Neural progenitor cell (in vitro differentiated cells): ENCODE data around the gene UGT1A7.

Experiments
- EZH2phosphoT487 ChIP-seq: fragments of 200-600 bp; sonication (generic); IDR thresholded peaks from 2 replicates; pipeline ENCODE4 v1.6.1; 2017; ENCODE audit warnings: antibody characterized with exemption
- TF ChIP-seq, protein P1 (sequence below): fragments of 200-600 bp; sonication (generic); IDR thresholded peaks from 2 replicates; pipeline ENCODE4 v1.5.1; 2017; ENCODE audit warnings: antibody characterized with exemption, mild to moderate bottlenecking

DNA sequence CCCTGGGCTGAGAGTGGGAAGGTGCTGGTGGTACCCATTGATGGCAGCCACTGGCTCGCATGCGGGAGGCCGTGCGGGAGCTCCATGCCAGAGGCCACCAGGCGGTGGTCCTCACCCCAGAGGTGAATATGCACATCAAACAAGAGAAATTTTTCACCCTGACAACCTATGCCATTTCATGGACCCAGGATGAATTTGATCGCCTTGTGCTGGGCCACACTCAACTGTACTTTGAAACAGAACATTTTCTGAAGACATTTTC is 65.5 kb downstream of the UGT1A7 start:
- TF ChIP-seq, protein P1, sequence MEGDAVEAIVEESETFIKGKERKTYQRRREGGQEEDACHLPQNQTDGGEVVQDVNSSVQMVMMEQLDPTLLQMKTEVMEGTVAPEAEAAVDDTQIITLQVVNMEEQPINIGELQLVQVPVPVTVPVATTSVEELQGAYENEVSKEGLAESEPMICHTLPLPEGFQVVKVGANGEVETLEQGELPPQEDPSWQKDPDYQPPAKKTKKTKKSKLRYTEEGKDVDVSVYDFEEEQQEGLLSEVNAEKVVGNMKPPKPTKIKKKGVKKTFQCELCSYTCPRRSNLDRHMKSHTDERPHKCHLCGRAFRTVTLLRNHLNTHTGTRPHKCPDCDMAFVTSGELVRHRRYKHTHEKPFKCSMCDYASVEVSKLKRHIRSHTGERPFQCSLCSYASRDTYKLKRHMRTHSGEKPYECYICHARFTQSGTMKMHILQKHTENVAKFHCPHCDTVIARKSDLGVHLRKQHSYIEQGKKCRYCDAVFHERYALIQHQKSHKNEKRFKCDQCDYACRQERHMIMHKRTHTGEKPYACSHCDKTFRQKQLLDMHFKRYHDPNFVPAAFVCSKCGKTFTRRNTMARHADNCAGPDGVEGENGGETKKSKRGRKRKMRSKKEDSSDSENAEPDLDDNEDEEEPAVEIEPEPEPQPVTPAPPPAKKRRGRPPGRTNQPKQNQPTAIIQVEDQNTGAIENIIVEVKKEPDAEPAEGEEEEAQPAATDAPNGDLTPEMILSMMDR, result no peak
- no peak for TF ChIP-seq EZH2phosphoT487
